GM23248 (cell line): ENCODE results near the gene KCMF1. TPM values are rescaled to one million over a fixed set of nuclear protein-coding genes. Genes with fewer than 3 reads are reported as not detected.

Experiments
- DNase-seq: peaks from one replicate; pipeline ENCODE4 v3.0.0-alpha.2; 2015
- H2AFZ ChIP-seq: fragments of 200-600 bp; sonication (generic); 2 replicates; pipeline ENCODE4 v1.6.1; 2016; ENCODE audit warnings: antibody characterized with exemption
- H3F3A ChIP-seq: fragments of 200-600 bp; sonication (generic); 2 replicates; pipeline ENCODE4 v1.6.1; 2016; ENCODE audit warnings: mild to moderate bottlenecking, antibody characterized with exemption, mixed run types; ENCODE audit not compliant: insufficient read depth
- H3K27ac ChIP-seq: fragments of 200-600 bp; sonication (generic); 2 replicates; pipeline ENCODE4 v1.5.1; 2016; ENCODE audit warnings: mild to moderate bottlenecking
- H3K27me3 ChIP-seq: fragments of 200-600 bp; sonication (generic); replicated peaks from 2 replicates; pipeline ENCODE4 v1.6.1; 2016; ENCODE audit warnings: mild to moderate bottlenecking; ENCODE audit not compliant: insufficient read depth
- H3K36me3 ChIP-seq: fragments of 200-600 bp; sonication (generic); 2 replicates; pipeline ENCODE4 v1.6.1; 2016; ENCODE audit warnings: low read depth, mild to moderate bottlenecking
- H3K4me1 ChIP-seq: fragments of 200-600 bp; sonication (generic); 2 replicates; pipeline ENCODE4 v1.6.1; 2016; ENCODE audit warnings: mild to moderate bottlenecking; ENCODE audit not compliant: insufficient read depth
- H3K4me2 ChIP-seq: fragments of 200-600 bp; sonication (generic); one replicate; pipeline ENCODE4 v1.6.1; 2016; ENCODE audit warnings: mild to moderate bottlenecking; ENCODE audit not compliant: unreplicated experiment
- H3K4me3 ChIP-seq: fragments of 200-600 bp; sonication (generic); 2 replicates; pipeline ENCODE4 v1.5.1; 2016; ENCODE audit warnings: mild to moderate bottlenecking
- H3K79me2 ChIP-seq: fragments of 200-600 bp; sonication (generic); 2 replicates; pipeline ENCODE4 v1.6.1; 2016; ENCODE audit warnings: mild to moderate bottlenecking; ENCODE audit not compliant: insufficient read depth
- H3K9ac ChIP-seq: fragments of 200-600 bp; sonication (generic); 2 replicates; pipeline ENCODE4 v1.6.1; 2016; ENCODE audit warnings: mild to moderate bottlenecking
- H3K9me2 ChIP-seq: fragments of 200-600 bp; sonication (generic); 2 replicates; pipeline ENCODE4 v1.6.1; 2016; ENCODE audit warnings: mixed run types, mild to moderate bottlenecking, moderate library complexity; ENCODE audit not compliant: insufficient read depth
- H3K9me3 ChIP-seq: fragments of 200-600 bp; sonication (generic); one replicate; pipeline ENCODE4 v1.6.1; 2017; ENCODE audit warnings: low read depth
- H4K20me1 ChIP-seq: fragments of 200-600 bp; sonication (generic); 2 replicates; pipeline ENCODE4 v1.6.0; 2016; ENCODE audit not compliant: insufficient read depth
- EZH2 ChIP-seq: fragments of 200-600 bp; sonication (generic); IDR thresholded peaks from 2 replicates; pipeline ENCODE4 v1.6.1; 2018; ENCODE audit warnings: antibody characterized with exemption, mild to moderate bottlenecking; ENCODE audit not compliant: insufficient read depth, poor library complexity, severe bottlenecking
- EZH2phosphoT487 ChIP-seq: fragments of 200-600 bp; sonication (generic); IDR thresholded peaks from 2 replicates; pipeline ENCODE4 v1.6.1; 2018; ENCODE audit warnings: antibody characterized with exemption, moderate library complexity, mild to moderate bottlenecking, low read depth; ENCODE audit not compliant: insufficient read depth
- WGBS, 2 experiments: methylation state at CpG; one replicate each; pipeline ENCODE4 v1.1.6; 2015 to 2017; ENCODE audit warnings: low lambda C conversion rate in 2 of 2, low coverage in 1 of 2; ENCODE audit errors: missing lambda C conversion rate in 2 of 2; 5-methylcytosine and 5-hydroxymethylcytosine counted together
- in situ Hi-C: fragments of 300-500 bp; cut with MboI; formaldehyde crosslinking; loops from 2 replicates; pipeline ENCODE4 v1.15.0; 2020
- polyA plus RNA-seq: library from polyadenylated mRNA; unstranded; fragments of >200 nt; fragmentation: Nextera tagmentation; extraction: Ambion mirVana; gene quantifications from 2 replicates; pipeline ENCODE4 v1.2.1, GENCODE V29; 2016
- total RNA-seq: library from RNA; depleted of rRNA; stranded (reverse); fragments of >200 nt; shearing (Covaris generic); gene quantifications from 2 replicates; pipeline ENCODE4 v1.2.3, GENCODE V29; 2014

Gene KCMF1
- total and polyA plus RNA-seq, 2 experiments from 2014 or later = 52.5 to 87.2 TPM

GRCh38 chr2:85063981-85064599, 93.1 kb downstream of the KCMF1 start:
- in situ Hi-C loops = no loop called here
- TF ChIP-seq EZH2phosphoT487 (no peak), EZH2 (no peak)
- H2AFZ ChIP-seq = no peak overlapping the region
- H3K79me2 ChIP-seq = no peaks in the 10 kb centered on the region
- no peaks in the 10 kb centered on the region for H3K4me1 ChIP-seq
- no peak overlapping the region for H3K4me2 ChIP-seq
- 76 to 81% methylated on average over 5 of the region's 5 CpGs for WGBS, 2 experiments
- DNase-seq = no peak
- no peak overlapping the region for H3K27ac ChIP-seq
- 0 out of 2 replicates have a peak, but pooled peaks cover 3% of the 10 kb centered on the region for H3F3A ChIP-seq
- no peak overlapping the region for H3K4me3 ChIP-seq
- no peaks in the 10 kb centered on the region for H3K9me2 ChIP-seq
- no peaks in the 10 kb centered on the region for H4K20me1 ChIP-seq
- no peaks in the 10 kb centered on the region for H3K36me3 ChIP-seq
- H3K9ac ChIP-seq = no peak overlapping the region
- no peaks in the 10 kb centered on the region for H3K27me3 ChIP-seq
- no peaks in the 10 kb centered on the region for H3K9me3 ChIP-seq

GRCh38 chr2:85064927-85065577, 94.1 kb downstream of the KCMF1 start:
- H3K27ac ChIP-seq = no peak overlapping the region
- 83 to 84% methylated on average over 14 of the region's 14 CpGs for WGBS, 2 experiments
- in situ Hi-C loops = loop anchor here (5.0 kb wide), 1 partner anchor 222 kb away; no protein-coding TSS in a partner anchor
- no peaks in the 10 kb centered on the region for H3K4me1 ChIP-seq
- H3K79me2 ChIP-seq = no peaks in the 10 kb centered on the region
- H3K36me3 ChIP-seq = no peaks in the 10 kb centered on the region
- H3K4me3 ChIP-seq = no peak overlapping the region
- TF ChIP-seq EZH2 (no peak), EZH2phosphoT487 (no peak)
- no peaks in the 10 kb centered on the region for H3K9me2 ChIP-seq
- DNase-seq = no peak
- H4K20me1 ChIP-seq = no peaks in the 10 kb centered on the region
- H3K27me3 ChIP-seq = no peaks in the 10 kb centered on the region
- H3K4me2 ChIP-seq = no peak overlapping the region
- no peaks in the 10 kb centered on the region for H3K9me3 ChIP-seq
- no peak overlapping the region for H3K9ac ChIP-seq
- H3F3A ChIP-seq = no peaks in the 10 kb centered on the region
- H2AFZ ChIP-seq = no peak overlapping the region

DNA sequence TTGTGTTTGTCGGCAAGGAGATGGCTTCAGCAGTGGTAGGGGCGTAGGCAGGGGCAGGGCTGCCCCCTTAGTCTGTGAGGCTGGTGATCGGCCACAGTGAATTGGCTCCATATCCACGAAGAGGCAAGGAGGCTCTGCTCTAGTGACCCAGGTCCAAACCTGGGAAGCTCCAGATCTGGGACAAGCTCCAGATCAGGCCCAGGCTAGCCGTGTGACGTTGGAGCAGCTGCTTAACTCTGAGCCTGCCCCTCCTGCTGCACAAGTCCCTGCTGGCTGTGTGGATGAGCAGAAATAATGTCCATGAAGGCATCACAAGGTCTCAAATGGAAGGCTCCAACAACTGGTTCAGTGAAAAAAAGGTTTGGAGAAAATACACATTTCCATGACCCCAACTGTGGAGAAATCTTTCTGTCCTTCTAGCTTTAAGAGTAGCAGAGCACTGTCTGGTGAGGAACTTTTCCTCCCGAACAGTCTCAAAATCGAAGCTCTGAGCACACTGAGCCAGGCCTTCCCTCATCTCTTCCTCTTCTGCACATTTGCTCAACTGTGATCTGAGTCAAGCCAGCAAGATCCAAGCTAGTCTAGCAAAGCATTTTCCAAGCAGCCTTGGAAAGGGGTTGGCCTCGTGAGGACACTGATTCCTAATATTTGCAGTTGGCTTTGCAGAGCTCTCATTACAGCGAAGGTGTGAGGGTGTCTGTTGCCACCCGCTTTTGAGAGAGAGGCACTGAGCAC, 95.2 kb downstream of the KCMF1 start:
- Histone ChIP-seq H3F3A (0 out of 2 replicates have a peak, but pooled peaks cover 7% of the 10 kb centered on the region), H3K9ac (no peak overlapping the region), H2AFZ (no peak overlapping the region), H3K27me3 (no peaks in the 10 kb centered on the region), H3K4me2 (no peak overlapping the region), H3K9me2 (no peaks in the 10 kb centered on the region), H3K79me2 (no peaks in the 10 kb centered on the region), H4K20me1 (no peaks in the 10 kb centered on the region), H3K27ac (no peak overlapping the region), H3K4me1 (no peaks in the 10 kb centered on the region), H3K36me3 (no peaks in the 10 kb centered on the region), H3K4me3 (no peak overlapping the region), H3K9me3 (no peaks in the 10 kb centered on the region)
- no peak for DNase-seq
- TF ChIP-seq EZH2 (no peak), EZH2phosphoT487 (no peak)
- 59% methylated on average over 11 of the region's 11 CpGs for WGBS, 2 experiments
- in situ Hi-C loops = loop anchor here (5.0 kb wide), 1 partner anchor 221 kb away; no protein-coding TSS in a partner anchor

DNA sequence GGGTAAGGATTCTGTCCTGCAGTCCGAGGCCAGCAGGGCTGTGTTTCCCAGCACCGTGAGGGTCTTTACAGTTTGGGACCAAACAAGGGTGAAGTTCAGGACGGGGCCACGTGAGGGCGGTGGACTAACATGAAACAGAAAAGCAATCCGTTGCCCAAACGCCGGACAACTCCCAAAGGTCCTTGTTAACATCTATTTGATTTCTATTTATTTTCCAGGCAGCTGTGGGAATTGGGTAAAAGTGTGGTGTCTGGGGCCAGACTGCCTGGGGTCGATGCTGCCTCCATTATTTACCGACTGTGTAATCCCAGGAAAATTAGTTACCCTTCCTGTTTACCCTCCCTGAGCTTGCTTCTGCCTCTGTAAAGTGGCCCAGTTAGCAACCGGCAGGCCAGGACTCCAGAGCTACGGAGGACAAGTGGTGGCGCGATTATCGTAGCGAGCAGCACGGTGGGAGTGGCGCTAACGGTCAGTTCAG, 96.0 kb downstream of the KCMF1 start:
- Histone ChIP-seq H3K79me2 (no peaks in the 10 kb centered on the region), H3K27ac (no peak overlapping the region), H3K4me2 (peak overlapping the region; percentile 67), H3F3A (0 out of 2 replicates have a peak, but pooled peaks cover 9% of the 10 kb centered on the region), H3K27me3 (no peaks in the 10 kb centered on the region), H2AFZ (peak overlapping the region; percentile 82), H3K36me3 (no peaks in the 10 kb centered on the region), H3K9me3 (no peaks in the 10 kb centered on the region), H3K4me3 (peak overlapping the region; percentile 49), H3K4me1 (no peaks in the 10 kb centered on the region), H3K9ac (0 out of 2 replicates have a peak overlapping the region, but pooled peaks have one; percentile 19), H4K20me1 (no peaks in the 10 kb centered on the region), H3K9me2 (no peaks in the 10 kb centered on the region)
- 3 to 4% methylated on average over 19 of the region's 19 CpGs for WGBS, 2 experiments
- DNase-seq = peak; percentile 87
- no peak for TF ChIP-seq EZH2phosphoT487
- TF ChIP-seq EZH2 = no peak
- in situ Hi-C loops = loop anchor here (5.0 kb wide), 1 partner anchor 220 kb away; no protein-coding TSS in a partner anchor
